HG03045 (cell line): ENCODE data around the gene CYP2A7.
"Not testable (repeated sequence)": the region's sequence is repeated elsewhere in the genome, so short reads cannot be mapped to it uniquely, and the experiment has no call there.

Source experiments
- ATAC-seq: cut with Tn5 transposase; IDR thresholded peaks from one replicate; pipeline ENCODE4 v1.9.1; 2021; ENCODE audit warnings: mild to moderate bottlenecking, moderate library complexity; ENCODE audit not compliant: unreplicated experiment

CYP2A7 gene

DNA sequence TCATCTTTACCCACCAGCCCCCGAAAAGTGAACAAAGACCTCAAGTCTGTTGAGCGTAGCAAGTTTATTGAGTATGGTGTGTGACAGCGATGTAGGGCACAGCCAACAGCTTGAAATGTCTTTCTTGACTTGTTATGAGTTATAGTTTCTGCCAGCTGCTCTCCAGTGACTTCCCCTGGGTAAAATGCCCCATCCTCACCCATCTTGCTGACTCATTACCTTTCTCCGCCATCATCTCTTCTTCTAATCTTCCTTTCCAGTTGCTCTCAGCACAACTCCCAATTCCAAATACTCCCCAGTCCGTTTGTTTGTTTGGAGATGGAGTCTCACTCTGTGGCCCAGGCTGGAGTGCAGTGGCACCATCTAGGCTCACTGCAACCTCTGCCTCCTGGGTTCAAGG lies 18.5 kb upstream of the CYP2A7 start:
- not testable (repeated sequence) for ATAC-seq

DNA sequence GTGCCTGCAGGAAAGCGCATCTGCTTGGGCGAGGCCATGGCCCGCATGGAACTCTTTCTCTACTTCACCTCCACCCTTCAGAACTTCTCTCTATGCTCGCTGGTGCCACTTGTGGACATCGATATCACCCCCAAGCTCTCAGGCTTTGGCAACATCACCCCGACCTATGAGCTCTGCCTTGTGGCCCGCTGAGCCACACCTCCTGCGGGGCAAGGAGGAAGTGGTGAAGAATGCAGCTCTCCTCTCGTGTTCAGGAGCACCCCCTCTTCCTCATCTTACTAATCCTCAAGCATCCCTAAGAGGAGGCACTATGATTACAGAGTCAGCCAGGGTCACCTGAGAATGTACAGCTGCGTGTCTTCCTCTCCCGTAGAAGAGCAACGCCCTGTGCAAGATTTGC lies 17.9 kb upstream of the CYP2A7 start:
- not testable (repeated sequence) for ATAC-seq

DNA sequence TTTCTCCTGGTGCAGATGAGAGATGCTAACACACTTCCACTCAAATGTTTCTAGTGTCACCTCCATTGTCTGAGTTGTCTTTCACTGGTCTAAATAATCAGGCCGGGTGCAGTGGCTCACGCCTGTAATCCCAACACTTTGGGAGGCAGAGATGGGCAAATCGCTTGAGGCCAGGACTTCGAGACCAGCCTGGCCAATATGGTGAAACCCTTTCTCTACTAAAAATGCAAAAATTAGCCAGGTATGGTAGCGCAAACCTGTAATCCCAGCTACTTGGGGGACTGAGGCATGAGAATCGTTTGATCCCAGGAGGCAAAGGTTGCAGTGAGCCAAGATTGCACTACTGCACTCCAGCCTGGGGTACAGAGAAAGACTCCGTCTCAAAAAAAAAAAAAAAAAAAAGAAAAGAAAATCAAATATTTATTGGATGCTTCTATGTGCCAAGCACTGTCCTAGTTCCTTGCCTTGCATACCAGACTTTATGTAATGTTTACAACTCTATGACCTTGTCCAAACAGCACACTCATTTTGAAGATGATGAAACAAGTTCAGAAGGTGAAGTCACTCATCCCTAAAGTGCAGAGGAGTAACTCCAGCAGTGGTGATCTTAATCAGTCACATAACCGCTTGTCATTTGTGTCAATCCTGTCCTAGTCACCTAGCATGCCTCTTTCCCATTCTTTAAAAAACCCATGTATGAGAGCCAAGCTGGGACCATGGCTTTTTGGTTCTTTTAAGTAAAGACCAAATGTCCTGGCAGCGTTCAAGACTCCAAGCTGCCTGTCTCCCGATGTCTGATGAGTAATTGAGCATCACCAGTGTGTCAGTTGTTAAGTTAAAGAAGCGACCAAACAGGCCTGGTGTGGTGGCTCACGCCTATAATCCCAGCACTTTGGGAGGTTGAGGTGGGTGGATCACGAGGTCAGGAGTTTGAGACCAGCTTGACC lies 15.1 kb upstream of the CYP2A7 start:
- not testable (repeated sequence) for ATAC-seq

DNA sequence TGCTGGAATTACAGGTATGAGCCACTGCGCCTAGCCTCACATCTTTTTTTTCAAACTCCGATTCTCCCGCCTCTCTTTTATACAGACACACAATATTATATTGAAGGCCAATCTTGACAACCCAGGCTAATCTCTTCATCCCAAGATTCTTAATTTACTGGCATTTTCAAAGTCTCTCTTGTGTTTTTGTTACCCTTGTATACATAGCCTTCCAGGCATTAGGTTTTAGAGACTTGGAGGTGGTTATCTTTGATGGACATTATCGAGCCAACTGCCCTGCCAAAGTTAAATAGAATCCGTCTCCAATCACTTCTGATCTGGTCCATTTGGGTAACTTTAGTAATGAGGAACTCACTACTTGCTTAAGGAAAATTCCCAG lies 14.4 kb upstream of the CYP2A7 start:
- no peak for ATAC-seq

DNA sequence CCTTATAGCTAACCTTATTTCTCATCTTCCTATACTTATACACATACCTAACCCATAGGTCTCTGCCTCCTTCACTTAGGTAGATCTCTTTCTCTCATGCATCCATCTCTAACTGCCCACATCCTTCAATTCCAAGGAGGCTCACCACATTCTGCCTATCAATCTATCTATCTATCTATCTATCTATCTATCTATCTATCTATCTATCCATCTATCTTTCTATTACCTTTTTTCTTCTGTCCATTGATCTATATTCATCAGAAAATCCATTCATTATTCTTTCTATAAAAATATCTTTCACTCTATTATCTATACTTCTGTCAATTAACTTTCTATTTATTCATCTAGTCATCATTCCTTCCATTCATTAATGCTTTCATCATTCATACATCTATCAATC lies 11.1 kb upstream of the CYP2A7 start:
- no peak for ATAC-seq

DNA sequence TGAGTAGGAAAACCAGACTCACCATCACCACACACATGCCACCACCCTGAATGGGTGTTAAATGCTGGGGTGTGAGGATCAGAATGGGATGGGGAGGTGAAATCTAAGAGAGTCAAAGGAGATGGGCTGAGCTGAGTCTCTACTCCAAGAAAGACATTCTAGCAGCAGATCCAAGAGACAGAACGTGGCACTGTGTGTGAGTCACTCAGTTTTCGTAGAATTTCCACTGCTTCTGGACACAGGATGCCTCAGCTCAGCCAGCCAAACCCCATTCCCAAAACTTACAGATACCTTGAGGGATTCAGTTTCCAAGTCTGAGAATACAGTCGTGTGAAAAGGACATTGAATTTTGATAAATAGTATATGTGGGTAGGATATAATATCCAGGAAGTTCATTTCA lies 7.3 kb upstream of the CYP2A7 start:
- no peak for ATAC-seq

DNA sequence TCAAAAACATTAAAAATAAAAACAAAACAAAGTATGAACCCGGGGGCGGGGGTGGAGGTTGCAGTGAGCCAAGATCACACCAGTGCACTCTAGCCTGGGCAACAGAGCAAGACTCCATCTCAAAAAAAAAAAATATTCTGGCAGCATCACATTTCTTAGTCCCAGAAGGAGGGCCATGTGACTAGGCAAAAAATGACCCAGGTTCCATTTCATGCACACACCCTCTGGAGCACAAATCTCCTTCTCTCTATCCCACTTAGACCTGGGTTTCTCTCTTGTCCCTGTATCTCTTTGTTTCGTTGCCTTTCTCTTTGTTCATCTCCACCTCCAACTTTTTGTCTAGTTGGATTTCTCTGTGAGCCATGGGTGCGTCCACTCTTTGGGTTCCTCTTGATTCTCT lies 6.2 kb upstream of the CYP2A7 start:
- no peak for ATAC-seq

DNA sequence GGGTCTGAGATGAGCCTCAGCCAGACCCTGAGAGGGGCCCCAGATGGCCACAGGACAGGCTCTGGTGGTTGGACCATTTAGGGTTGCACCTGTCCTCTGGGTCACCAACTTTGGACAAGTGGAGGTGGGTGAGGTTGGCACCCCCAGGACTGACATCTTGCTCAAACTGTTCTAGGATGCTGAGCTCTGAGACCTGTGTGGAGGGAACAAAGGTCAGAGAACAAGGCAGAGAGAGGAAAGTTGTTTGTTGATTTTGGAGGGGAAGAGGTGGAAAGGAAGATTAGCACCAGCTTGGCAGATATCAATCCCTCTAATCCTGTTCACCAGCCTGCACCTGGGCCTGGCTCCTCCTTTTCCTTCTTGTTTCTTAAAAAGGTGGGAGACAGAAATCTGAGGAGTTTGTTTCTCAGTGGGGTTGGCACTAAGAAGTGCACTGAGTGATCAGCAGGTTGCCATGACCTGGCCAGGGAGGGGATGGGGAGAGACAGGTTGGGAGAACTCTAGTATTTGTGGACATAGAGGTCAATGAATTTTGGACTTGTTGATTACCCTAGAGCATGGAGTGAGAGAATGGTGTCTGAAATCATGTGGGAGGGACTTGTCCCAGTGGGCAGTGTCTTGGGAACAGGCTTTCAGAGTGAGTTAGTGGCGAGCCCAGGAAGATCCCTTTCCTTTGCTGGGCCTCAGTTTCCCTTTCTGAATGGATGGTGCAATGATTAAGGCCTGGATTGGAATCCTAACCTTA lies 2.3 kb upstream of the CYP2A7 start:
- ATAC-seq = not testable (repeated sequence)

DNA sequence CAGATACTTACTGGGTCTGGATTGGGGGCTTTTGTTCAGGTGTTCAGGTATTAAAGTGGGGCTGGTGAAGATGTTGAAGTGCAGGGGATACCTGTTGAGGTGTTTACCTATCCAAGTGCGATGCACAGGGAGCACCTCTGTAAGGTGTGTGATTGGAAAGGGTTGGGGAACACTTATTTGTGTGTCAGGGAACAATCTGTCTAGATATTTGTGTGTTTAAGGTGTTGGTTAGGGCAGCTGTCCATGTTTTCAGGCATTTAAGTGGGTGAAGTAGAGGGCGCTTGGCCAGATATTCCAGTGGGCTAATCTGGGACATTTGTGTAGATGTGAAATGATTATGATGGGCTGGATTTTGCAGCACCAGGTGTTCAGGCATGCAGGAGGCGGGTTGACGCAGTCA lies 2.7 kb downstream of the CYP2A7 start:
- not testable (repeated sequence) for ATAC-seq

DNA sequence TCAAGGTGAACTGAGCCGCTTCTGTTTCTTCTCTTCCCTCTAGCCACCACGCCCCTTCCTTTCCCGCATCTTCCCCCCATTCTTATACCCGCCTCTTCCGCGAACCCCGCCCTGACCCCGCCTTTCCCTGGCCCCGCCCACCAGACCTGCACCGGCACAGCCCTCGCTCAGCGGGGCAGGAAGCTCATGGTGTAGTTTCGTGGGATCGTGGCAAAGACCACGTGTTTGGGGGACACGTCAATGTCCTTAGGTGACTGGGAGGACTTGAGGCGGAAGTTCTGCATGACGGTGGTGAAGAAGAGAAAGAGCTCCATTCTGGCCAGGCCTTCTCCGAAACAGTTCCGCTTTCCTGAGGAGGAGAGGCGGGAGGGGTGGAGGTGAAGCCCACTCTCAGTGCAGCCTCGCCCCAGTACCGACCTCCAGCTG lies 6.5 kb downstream of the CYP2A7 start:
- ATAC-seq = not testable (repeated sequence)

DNA sequence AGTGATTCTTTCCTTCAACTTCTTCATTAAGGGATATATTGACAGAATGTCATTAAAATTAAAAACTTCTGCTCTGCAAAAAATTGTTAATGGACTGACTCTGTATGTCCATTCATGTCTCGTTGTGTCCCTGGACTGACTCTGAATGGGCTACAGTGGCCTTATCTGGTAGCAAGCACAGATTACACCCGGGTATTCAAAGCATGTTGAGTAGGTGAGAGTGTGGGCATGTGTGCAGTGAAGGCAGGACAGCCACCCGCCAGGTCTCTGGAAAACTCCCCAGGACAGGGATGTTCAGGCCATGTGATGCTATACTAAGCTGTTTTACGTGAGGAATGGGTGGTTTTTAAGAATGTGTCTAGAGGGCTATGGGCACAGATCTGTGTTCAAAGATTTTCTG lies 7.2 kb downstream of the CYP2A7 start:
- not testable (repeated sequence) for ATAC-seq

DNA sequence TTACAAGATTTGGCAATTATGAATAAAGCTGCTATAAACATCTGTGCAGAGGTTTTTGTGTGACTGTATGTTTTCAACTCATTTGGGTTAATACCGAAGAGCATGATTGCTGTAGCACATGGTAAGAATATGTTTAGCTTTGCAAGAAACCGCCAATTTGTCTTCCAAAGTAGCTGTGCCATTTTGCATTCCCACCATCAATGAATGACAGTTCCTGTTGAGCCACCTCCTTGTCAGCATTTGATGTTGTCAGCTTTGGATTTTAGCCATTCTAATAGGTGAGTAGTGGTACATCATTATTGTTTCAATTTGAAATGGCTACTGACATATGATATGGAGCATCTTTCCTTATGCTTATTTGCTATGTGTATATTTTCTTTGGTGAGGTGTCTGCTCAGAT lies 8.2 kb downstream of the CYP2A7 start:
- ATAC-seq = not testable (repeated sequence)

DNA sequence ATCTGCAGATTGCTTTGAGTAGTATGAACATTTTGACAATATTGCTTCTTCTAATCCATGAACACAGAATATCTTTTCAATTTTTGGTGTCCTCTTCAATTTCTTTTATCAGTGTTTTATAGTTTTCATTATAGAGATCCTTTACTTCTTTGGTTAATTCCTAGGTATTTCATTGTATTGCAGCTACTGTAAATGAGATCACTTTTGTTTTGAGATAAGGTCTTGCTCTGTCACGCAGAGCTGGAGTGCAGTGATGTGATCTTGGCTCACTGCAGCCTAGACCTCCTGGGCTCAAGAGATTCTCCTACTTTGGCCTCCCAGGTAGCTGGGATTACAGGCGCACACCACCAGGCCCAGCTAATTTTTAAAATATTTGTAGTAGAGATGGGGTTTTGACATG lies 9.8 kb downstream of the CYP2A7 start:
- ATAC-seq = no peak

DNA sequence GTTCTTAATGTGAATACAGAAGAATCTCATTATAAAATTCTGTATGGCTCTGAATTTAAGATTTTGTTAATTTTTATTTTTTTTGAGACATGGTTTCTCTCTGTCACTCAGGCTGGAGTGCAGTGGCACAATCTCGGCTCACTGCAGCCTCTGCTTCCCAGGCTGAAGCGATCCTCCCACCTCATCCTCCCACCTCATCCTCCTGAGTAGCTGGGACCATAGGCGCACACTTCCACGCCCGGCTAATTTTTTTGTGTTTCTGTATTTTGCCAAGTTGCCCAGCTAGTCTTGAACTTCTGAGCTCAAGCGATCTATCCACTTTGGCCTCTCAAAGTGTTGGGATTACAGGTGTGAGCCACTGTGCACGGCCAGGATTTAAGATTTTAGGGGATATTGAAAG lies 14.3 kb downstream of the CYP2A7 start:
- ATAC-seq = no peak

DNA sequence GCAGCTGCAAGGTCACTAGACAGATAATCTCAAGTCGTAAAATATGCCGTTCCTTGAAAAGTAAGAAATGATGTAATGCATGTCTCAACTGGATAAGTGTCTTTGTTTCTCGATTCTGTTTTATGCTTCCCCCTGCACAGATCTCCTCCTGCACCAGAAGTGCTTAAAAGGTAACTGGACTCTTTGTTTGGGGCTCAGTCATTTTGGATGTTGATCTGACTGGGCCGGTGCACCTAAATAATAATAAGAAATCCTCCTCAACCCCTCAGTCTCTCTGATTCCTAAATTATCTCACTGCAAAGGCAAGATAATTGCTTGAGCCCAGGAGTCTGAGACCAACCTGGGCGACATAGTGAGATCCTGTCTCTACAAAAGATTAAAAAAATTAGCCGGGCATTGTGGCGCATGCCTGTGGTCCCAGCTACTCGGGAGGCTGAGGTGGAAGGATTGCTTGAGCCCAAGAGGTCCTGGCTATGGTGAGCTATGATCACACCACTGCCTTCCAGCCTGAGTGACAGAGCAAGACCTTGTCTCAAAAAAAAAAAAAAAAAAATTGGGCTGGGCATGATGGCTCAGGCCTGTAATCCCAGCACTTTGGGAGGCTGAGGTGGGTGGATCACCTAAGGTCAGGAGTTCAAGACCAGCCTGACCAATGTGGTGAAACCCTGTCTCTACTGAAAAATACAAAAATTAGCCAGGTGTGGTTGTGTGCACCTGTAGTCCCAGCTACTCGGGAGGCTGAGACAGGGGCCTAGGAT lies 17.1 kb downstream of the CYP2A7 start:
- not testable (repeated sequence) for ATAC-seq

DNA sequence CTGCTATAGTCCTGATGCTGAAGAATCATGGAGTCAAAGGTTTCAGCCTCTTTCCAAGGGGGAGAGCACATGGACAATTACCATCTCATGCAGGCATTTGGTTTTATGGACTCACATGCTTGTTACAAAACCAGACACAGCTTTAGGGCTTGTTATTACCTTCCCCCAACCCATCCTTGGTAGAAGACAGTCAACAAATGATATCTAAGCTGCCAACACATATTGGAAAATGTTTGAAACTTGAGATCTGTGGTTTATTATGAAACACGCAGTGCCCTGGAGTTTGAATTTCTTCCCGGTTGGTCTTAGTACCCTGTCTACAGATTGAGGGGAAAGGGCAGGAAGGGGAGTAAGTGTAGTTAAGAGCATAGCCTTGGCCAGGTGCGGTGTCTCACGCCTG lies 19.2 kb downstream of the CYP2A7 start:
- no peak for ATAC-seq

DNA sequence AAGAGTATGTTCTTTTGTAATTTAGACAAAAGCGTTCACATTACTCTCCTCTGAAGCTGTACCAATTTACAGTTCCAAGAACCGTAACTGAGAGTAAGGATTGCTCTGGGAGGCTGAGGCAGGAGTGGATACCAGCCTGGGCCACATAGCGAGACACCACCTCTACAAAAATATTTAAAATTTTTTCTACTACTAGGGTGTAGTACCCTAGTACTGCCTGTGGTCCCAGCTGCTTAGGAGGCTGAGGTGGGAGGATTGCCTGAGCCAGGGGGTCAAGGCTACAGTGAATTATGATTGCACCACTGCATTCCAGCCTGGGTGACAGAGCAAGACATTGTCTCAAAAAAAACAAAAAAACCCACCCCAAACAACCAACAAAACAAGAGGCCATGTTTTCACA lies 19.7 kb downstream of the CYP2A7 start:
- no peak for ATAC-seq

DNA sequence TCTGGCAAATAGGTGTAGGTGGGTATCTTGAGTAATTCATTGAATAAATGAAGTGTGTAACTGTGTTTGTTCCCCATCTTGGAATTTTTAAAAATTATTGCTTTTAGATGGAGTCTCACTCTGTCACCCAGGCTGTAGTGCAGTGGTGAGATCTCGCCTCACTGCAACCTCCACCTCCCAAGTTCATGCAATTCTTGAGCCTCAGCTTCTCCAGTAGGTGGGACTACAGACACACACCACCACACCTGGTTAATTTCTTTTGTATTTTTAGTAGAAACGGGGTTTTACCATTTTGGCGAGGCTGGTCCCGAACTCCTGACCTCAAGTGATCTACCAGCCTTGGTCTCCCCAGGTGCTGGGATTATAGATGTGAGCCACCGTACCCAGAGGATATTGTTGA lies 23.9 kb downstream of the CYP2A7 start:
- no peak for ATAC-seq

DNA sequence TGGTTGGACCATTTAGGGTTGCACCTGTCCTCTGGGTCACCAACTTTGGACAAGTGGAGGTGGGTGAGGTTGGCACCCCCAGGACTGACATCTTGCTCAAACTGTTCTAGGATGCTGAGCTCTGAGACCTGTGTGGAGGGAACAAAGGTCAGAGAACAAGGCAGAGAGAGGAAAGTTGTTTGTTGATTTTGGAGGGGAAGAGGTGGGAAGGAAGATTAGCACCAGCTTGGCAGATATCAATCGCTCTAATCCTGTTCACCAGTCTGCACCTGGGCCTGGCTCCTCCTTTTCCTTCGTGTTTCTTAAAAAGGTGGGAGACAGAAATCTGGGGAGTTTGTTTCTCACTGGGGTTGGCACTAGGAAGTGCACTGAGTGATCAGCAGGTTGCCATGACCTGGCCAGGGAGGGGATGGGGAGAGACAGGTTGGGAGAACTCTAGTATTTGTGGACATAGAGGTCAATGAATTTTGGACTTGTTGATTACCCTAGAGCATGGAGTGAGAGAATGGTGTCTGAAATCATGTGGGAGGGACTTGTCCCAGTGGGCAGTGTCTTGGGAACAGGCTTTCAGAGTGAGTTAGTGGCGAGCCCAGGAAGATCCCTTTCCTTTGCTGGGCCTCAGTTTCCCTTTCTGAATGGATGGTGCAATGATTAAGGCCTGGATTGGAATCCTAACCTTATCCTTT lies 29.4 kb downstream of the CYP2A7 start:
- not testable (repeated sequence) for ATAC-seq

DNA sequence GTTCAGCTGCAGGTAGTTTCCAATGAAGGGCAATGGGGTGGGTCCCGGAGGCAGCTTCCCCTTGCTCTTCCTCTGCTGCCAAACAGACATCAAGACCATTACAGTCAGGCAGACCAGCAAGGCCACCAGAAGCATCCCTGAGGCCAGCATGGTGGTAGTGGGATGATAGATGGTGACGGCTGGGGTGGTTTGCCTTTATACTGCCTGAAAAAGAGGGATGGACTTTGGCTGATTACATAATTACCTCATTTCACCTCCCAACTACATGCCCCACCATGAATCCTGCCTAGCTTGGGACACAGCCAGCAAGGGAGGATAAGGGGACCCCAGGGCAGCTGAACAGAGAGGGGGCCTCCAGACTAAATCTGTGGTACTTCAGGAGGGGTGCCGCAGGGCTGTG lies 31.8 kb downstream of the CYP2A7 start, which contains the start of gene CYP2A6:
Gene CYP2A6 (minus strand): TSS at position 171 of the 400 bp plus-strand sequence. CDS start 21 bp downstream, at position 150.
- not testable (repeated sequence) for ATAC-seq

DNA sequence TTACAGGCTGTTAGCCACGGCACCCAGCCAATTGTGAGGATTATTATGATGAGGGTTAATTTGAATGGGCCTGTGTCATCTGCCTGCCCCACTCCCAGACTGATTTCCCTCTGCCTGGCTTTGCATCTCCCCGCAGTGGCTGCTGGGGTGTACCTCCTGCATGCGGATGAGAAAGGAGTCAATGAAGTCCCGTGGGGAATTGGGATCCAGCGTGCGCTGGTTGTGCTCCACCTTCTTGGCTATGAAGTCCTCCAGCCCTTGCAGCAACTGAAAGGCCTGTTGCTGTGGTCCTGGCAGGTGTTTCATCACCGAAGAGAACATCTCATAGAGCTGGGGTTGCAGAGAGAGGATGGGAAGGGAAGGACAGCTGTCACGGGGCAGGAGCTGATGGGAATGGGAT lies 35.3 kb downstream of the CYP2A7 start:
- ATAC-seq = not testable (repeated sequence)
